Smooth muscle cell (in vitro differentiated cells): ENCODE data around the gene TRAPPC12. TPM values are rescaled to one million over a fixed set of nuclear protein-coding genes. Genes with fewer than 3 reads are reported as not detected.

ENCODE experiments used
- DNase-seq: peaks from one replicate; lab custom pipeline; 2025; ENCODE audit not compliant: unreplicated experiment; lab: John Stamatoyannopoulos, UW
- H2AFZ ChIP-seq: fragments of 200-600 bp; sonication (generic); 2 replicates; pipeline ENCODE4 v1.6.0; 2016; ENCODE audit warnings: antibody characterized with exemption, low read depth, mild to moderate bottlenecking
- H3F3A ChIP-seq: fragments of 200-600 bp; sonication (generic); 2 replicates; pipeline ENCODE4 v1.6.0; 2017; ENCODE audit warnings: antibody characterized with exemption, low read depth
- H3K27ac ChIP-seq: fragments of 200-600 bp; sonication (generic); 2 replicates; pipeline ENCODE4 v1.5.1; 2016; ENCODE audit warnings: low read depth, mild to moderate bottlenecking
- H3K27me3 ChIP-seq: fragments of 200-600 bp; sonication (generic); 2 replicates; pipeline ENCODE4 v1.6.1; 2016; ENCODE audit warnings: low read depth, mild to moderate bottlenecking
- H3K36me3 ChIP-seq: fragments of 200-600 bp; sonication (generic); 2 replicates; pipeline ENCODE4 v1.5.1; 2016; ENCODE audit warnings: low read depth
- H3K4me1 ChIP-seq: fragments of 200-600 bp; sonication (generic); 2 replicates; pipeline ENCODE4 v1.5.1; 2016; ENCODE audit warnings: low read depth
- H3K4me2 ChIP-seq: fragments of 200-600 bp; sonication (generic); 2 replicates; pipeline ENCODE4 v1.6.0; 2016; ENCODE audit warnings: mild to moderate bottlenecking
- H3K4me3 ChIP-seq: fragments of 200-600 bp; sonication (generic); 2 replicates; pipeline ENCODE4 v1.5.1; 2016; ENCODE audit warnings: mild to moderate bottlenecking
- H3K79me2 ChIP-seq: fragments of 200-600 bp; sonication (generic); 2 replicates; pipeline ENCODE4 v1.6.0; 2016; ENCODE audit warnings: low read depth, mild to moderate bottlenecking
- H3K9ac ChIP-seq: fragments of 200-600 bp; sonication (generic); 2 replicates; pipeline ENCODE4 v1.6.0; 2016; ENCODE audit warnings: low read depth
- H3K9me3 ChIP-seq: fragments of 200-600 bp; sonication (generic); replicated peaks from 2 replicates; pipeline ENCODE4 v1.5.1; 2016; ENCODE audit warnings: low read depth
- H4K20me1 ChIP-seq: fragments of 200-600 bp; sonication (generic); 2 replicates; pipeline ENCODE4 v1.6.0; 2016; ENCODE audit warnings: low read depth
- CTCF ChIP-seq: fragments of 200-600 bp; sonication (generic); IDR thresholded peaks from 2 replicates; pipeline ENCODE4 v1.5.1; 2017; ENCODE audit warnings: borderline replicate concordance, mild to moderate bottlenecking, antibody characterized with exemption; ENCODE audit not compliant: insufficient read depth, poor library complexity, severe bottlenecking
- WGBS: methylation state at CpG from one replicate; pipeline ENCODE4 v1.1.7; 2016; ENCODE audit warnings: low lambda C conversion rate; 5-methylcytosine and 5-hydroxymethylcytosine counted together
- polyA plus RNA-seq: library from polyadenylated mRNA; unstranded; fragments of >200 nt; fragmentation: Nextera tagmentation; extraction: Ambion mirVana; gene quantifications from 2 replicates; pipeline ENCODE4 v1.2.1, GENCODE V29; 2016
- total RNA-seq: library from RNA; depleted of rRNA; stranded (reverse); fragments of >200 nt; gene quantifications from 2 replicates; pipeline ENCODE4 v1.2.3, GENCODE V29; 2014

TRAPPC12 gene
- total and polyA plus RNA-seq, 2 experiments from 2014 or later, result 26.0 to 55.4 TPM

DNA sequence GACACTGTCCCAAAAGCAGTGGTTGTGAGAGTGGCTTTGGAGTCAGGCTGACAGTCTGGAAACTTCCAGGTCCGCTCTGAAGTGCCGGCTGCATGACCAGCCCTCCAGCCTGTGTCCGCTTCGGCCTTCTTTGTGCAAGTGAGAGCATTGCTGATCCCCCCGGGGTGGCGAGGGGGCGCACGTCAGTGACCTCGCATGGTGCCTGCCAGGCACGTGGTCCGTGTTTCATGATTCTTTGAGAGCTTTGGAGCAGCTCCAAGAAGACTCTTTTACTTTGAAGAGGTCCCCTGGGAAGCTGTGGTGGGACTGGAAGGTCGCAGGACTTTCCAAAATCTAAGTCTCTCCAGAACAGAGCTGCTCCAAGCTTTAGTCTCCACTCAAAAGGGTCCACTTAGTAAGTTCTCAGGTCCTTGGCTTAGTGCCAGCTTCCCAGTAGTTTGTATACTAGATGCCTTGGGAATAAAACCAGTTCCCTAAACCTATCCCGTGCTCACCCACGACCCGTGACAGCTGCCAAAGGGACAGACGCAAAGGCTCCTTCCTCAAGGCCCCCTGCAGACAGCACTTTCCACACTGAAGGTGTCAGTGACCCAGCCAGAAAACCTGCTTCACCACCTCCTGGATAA, 71.0 kb downstream of the TRAPPC12 start:
- Histone ChIP-seq H3K27ac (no peak overlapping the region), H2AFZ (no peak overlapping the region), H3K4me2 (no peak overlapping the region), H4K20me1 (no peaks in the 10 kb centered on the region), H3K4me3 (no peak overlapping the region), H3K4me1 (no peaks in the 10 kb centered on the region), H3K79me2 (no peaks in the 10 kb centered on the region), H3F3A (no peaks in the 10 kb centered on the region), H3K36me3 (no peaks in the 10 kb centered on the region), H3K9ac (no peak overlapping the region), H3K27me3 (no peaks in the 10 kb centered on the region), H3K9me3 (no peaks in the 10 kb centered on the region)
- DNase-seq, result no peak
- TF ChIP-seq CTCF, result no peak
- 96% methylated on average over 16 of the region's 16 CpGs for WGBS

DNA sequence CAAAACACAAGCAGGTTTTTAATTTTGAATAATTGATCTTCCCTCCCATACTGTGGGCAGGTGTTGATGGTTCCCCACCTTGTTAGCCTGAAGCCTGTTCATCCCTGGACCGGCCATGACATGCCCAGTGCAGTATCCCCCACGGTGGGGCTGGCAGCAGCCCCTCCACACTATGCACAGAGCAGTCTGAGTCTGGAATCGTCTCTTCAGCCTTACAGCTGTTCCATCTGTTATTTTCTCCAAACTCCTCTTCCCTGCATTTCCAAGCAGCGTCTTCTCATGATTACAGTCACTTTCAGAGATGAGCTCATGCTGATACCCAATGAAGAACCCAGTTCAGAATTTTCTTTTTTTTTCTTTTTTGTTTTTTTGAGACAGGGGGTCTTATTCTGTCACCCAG, 71.7 kb downstream of the TRAPPC12 start:
- H3K4me3 ChIP-seq, result no peak overlapping the region
- TF ChIP-seq CTCF, result no peak
- no peaks in the 10 kb centered on the region for H3K9me3 ChIP-seq
- H3K27me3 ChIP-seq, result no peaks in the 10 kb centered on the region
- no peaks in the 10 kb centered on the region for H3K79me2 ChIP-seq
- no peaks in the 10 kb centered on the region for H3K36me3 ChIP-seq
- no peak overlapping the region for H3K4me2 ChIP-seq
- H2AFZ ChIP-seq, result no peak overlapping the region
- H4K20me1 ChIP-seq, result no peaks in the 10 kb centered on the region
- H3K27ac ChIP-seq, result no peak overlapping the region
- H3K4me1 ChIP-seq, result no peaks in the 10 kb centered on the region
- WGBS, result 99% methylated on average over 4 of the region's 4 CpGs
- no peak for DNase-seq
- H3K9ac ChIP-seq, result no peak overlapping the region
- H3F3A ChIP-seq, result no peaks in the 10 kb centered on the region

DNA sequence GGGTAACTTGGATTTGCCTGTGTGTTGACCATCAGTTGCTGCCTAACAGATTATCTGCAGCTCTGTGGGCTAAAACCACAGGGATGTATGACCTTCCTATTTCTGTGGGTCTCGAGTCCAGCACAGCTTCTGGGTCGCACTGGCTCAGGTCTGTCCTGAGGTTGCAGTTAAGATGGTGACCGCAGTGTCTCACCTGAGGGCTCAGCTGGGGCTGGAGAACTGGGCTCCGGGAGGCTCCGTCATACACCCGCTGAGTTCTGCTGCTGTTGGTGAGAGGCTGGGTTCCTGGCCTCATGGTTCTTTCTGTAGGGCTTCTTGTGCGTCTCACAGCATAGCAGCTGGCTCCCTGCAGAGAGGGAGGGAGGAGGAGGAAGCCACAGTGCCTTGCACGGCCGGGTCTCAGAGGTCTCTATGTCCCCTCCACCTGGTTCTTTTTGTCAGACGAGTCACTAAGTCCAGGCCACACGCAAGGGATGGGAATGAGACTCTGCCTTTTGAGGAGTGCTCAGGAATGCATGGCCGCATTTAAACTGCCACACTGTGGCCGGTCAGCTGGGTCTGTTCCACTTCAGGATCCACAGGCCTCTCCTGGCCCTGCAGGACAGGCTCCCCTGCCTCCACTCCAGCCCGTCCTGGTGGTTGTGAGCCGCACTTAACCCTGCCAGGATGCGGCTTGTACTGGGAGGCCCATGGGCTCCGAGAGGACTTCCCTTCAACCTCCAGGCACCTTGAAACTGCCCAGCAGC, 72.6 kb downstream of the TRAPPC12 start:
- Histone ChIP-seq H3K36me3 (no peaks in the 10 kb centered on the region), H3F3A (no peaks in the 10 kb centered on the region), H4K20me1 (no peaks in the 10 kb centered on the region), H3K4me1 (no peaks in the 10 kb centered on the region), H3K9me3 (no peaks in the 10 kb centered on the region), H3K27me3 (no peaks in the 10 kb centered on the region), H3K4me3 (no peak overlapping the region), H3K79me2 (no peaks in the 10 kb centered on the region), H2AFZ (no peak overlapping the region), H3K27ac (no peak overlapping the region), H3K9ac (no peak overlapping the region), H3K4me2 (no peak overlapping the region)
- TF ChIP-seq CTCF, result no peak
- WGBS, result 90% methylated on average over 17 of the region's 17 CpGs
- no peak for DNase-seq
